Tibial nerve (tissue), 4 donors: Measurements from ENCODE around the gene APOL1.

Experiments
- CTCF ChIP-seq, 5 experiments: fragments of 200-600 bp in 3 of 5; fragments of 450-650 bp in 2 of 5; sonication (generic) in 3 of 5; IDR thresholded peaks; one replicate each; pipeline ENCODE4 v1.5.1; 2016 to 2019; ENCODE audit warnings: antibody characterized with exemption in 5 of 5, mild to moderate bottlenecking in 3 of 5, moderate library complexity in 2 of 5
- EP300 ChIP-seq, 2 donors: sonication (generic); formaldehyde crosslinking; IDR thresholded peaks; one replicate each; pipeline ENCODE4 v1.6.1; 2017; ENCODE audit warnings: antibody characterized with exemption in 2 of 2, mild to moderate bottlenecking in 1 of 2

- TF ChIP-seq CTCF (IDR thresholded peaks at IDR 0.05) (no peak), EP300 (IDR thresholded peaks at IDR 0.05) (no peak)
These were observed 41.9 kb downstream of the APOL1 start for GRCh38 chr22:36294801-36295200.
